Measurements from ENCODE around the gene RPAP3. TPM values are rescaled to one million over a fixed set of nuclear protein-coding genes. Genes with fewer than 3 reads are reported as not detected.
"Not testable (repeated sequence)": the region's sequence is repeated elsewhere in the genome, so short reads cannot be mapped to it uniquely, and the experiment has no call there.

The RPAP3 gene
- total RNA-seq, 1 donor from 2014 or later, result 19.9 TPM

DNA sequence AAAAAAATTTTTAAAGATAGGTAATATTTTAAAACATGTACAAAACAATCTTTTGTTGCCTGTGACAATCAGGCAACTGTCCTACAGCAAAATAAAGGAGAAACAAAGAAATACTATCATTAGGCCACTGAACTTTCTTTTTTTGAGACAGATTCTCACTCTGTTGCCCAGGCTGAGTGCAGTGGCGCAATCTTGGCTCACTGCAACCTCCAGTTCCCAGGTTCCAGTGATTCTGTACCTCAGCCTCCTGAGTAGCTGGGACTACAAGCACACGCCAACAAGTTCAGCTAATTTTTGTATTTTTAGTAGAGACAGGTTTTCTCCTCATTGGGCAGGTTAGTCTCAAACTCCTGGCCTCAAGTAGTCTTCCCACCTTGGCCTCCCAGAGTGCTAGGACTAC lies 16.6 kb downstream of the RPAP3 start:
- H3K27ac ChIP-seq, result no peak overlapping the region
- TF ChIP-seq, protein P1, sequence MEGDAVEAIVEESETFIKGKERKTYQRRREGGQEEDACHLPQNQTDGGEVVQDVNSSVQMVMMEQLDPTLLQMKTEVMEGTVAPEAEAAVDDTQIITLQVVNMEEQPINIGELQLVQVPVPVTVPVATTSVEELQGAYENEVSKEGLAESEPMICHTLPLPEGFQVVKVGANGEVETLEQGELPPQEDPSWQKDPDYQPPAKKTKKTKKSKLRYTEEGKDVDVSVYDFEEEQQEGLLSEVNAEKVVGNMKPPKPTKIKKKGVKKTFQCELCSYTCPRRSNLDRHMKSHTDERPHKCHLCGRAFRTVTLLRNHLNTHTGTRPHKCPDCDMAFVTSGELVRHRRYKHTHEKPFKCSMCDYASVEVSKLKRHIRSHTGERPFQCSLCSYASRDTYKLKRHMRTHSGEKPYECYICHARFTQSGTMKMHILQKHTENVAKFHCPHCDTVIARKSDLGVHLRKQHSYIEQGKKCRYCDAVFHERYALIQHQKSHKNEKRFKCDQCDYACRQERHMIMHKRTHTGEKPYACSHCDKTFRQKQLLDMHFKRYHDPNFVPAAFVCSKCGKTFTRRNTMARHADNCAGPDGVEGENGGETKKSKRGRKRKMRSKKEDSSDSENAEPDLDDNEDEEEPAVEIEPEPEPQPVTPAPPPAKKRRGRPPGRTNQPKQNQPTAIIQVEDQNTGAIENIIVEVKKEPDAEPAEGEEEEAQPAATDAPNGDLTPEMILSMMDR (IDR thresholded peaks at IDR 0.05), result no peak
- no peak for ATAC-seq

DNA sequence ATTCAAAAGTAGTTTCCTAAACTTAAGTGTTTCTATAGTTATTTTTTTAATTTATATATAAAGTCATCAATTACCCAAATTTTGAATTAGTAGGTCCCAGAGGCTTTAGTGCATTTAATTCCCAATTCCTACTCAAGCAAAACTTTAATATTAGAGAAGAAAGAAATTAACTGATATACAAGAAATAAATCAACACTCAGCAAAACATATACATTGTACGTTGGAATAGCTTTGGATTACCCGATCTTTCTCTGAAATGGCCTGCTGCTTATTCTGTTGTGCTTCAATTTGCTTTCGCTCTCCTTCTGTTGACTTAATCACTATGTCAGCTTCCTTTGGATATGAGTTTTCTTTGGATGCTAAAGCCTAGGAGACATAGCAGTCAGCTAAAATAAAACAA lies 18.2 kb downstream of the RPAP3 start:
- Histone ChIP-seq H3K9me3 (no peaks in the 10 kb centered on the region), H3K27ac (no peak overlapping the region), H3K27me3 (no peaks in the 10 kb centered on the region), H3K36me3 (peaks cover 49% of the 10 kb centered on the region), H3K4me1 (no peaks in the 10 kb centered on the region), H3K4me3 (no peak overlapping the region)
- ATAC-seq (no peak), DNase-seq (no peak)
- intact Hi-C loops (cut with DNase I), result no loop called here
- TF ChIP-seq, protein P1 (IDR thresholded peaks at IDR 0.05), result no peak

More for the DNA sequence above, 16.6 kb downstream of the RPAP3 start:
- intact Hi-C loops (cut with DNase I), result no loop called here
- DNase-seq, result no peak
- H3K36me3 ChIP-seq, result peaks cover 51% of the 10 kb centered on the region
- H3K4me3 ChIP-seq, result no peak overlapping the region
- no peaks in the 10 kb centered on the region for H3K9me3 ChIP-seq
- H3K4me1 ChIP-seq, result no peaks in the 10 kb centered on the region
- no peaks in the 10 kb centered on the region for H3K27me3 ChIP-seq

DNA sequence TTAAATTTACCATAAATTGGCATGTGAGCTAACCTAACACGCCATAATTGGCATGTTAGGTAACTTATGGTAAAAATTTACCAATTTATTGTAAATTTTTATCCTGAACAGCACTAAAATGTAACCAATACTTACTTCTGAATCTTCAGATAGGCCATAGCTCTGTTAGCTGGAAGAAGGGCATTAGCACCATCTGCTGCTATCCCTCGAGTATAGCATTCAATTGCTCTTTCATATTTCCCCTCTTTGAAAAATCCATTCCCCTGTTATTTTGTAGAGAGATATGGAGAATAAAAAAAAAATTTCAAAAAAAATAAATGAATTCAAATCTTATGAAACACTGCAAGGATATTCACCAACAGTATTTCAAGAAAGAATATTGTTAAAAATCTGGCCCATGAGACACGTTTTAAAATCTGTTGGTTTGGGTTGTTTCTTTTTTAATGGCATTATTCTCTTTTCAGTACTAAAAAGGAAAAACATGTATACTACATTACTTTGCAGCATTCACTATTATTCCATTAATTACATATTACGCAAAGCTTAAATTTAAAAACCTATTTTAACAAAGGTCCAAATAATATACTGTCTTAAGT lies 19.1 kb downstream of the RPAP3 start:
- no peak for DNase-seq
- ATAC-seq, result peak; percentile 65
- H3K27ac ChIP-seq, result no peak overlapping the region
- no peak overlapping the region for H3K4me3 ChIP-seq
- no peaks in the 10 kb centered on the region for H3K4me1 ChIP-seq
- peaks cover 50% of the 10 kb centered on the region for H3K36me3 ChIP-seq
- H3K9me3 ChIP-seq, result no peaks in the 10 kb centered on the region
- intact Hi-C loops (cut with DNase I), result no loop called here
- TF ChIP-seq, protein P1 (IDR thresholded peaks at IDR 0.05), result peak; percentile 58
- no peaks in the 10 kb centered on the region for H3K27me3 ChIP-seq

DNA sequence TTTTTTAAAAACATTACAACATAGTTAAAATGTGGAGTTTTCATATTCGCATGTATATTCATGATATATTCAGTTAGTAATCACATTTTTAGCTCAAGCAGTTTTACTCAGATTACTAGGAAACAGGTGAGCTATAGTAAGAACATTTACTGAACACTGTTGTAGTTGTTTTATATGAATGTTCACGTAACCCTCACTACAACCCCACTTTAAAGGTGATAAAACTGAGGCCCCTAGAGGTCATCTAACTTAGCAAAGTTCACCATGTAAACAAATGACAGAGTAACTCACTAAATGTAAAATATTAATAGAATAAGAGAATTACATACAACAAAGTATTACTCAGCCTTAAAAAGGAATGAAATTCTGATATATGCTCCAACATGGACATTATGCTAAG lies 26.0 kb downstream of the RPAP3 start:
- no peak overlapping the region for H3K27ac ChIP-seq
- no peak for DNase-seq
- intact Hi-C loops (cut with DNase I), result no loop called here
- H3K36me3 ChIP-seq, result peaks cover 48% of the 10 kb centered on the region
- TF ChIP-seq, protein P1 (IDR thresholded peaks at IDR 0.05), result no peak
- no peak for ATAC-seq
- no peaks in the 10 kb centered on the region for H3K9me3 ChIP-seq
- no peaks in the 10 kb centered on the region for H3K4me1 ChIP-seq
- H3K27me3 ChIP-seq, result no peaks in the 10 kb centered on the region
- no peak overlapping the region for H3K4me3 ChIP-seq

DNA sequence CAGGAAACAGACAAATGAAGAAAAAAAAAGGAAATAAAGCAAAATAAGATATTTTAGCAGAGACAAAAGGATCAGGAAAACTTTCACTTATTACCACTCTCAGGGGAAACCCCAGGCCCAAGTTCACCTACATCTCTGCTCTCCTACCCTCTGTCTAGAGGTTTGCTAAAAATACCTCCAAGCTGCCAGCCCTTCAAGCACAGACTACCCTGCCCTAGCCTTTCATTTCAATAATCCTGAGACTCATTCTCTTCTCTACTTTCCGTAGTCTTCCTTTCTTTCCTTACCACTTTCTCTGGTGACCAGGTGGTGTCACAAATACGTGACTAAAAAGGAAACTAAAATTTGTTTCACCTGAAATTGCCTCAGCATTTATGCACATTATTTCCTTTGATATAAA lies 33.8 kb downstream of the RPAP3 start:
- DNase-seq, result no peak
- ATAC-seq, result no peak
- Histone ChIP-seq H3K4me1 (no peaks in the 10 kb centered on the region), H3K27ac (no peak overlapping the region), H3K36me3 (peaks cover 50% of the 10 kb centered on the region), H3K27me3 (no peaks in the 10 kb centered on the region), H3K9me3 (no peaks in the 10 kb centered on the region), H3K4me3 (no peak overlapping the region)
- intact Hi-C loops (cut with DNase I), result no loop called here
- TF ChIP-seq, protein P1 (IDR thresholded peaks at IDR 0.05), result no peak

DNA sequence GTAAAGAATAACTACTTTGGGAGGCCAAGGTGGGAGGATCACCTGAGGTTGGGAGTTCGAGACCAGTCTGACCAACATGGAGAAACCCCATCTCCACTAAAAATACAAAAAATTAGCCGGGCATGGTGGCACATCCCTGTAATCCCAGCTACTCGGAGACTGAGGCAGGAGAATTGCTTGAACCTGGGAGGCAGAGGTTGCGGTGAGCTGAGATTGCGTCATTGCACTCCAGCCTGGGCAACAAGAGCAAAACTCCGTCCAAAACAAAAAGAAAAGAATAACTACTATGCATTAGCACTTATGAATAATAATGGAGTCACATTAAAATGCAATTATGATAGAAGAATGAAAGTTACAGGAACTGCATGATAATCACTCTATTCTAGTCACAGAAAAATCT lies 37.9 kb downstream of the RPAP3 start:
- DNase-seq, ATAC-seq, H3K27ac ChIP-seq: not testable (repeated sequence)

More for the DNA sequence above, 37.9 kb downstream of the RPAP3 start:
- intact Hi-C loops (cut with DNase I); H3K4me3 ChIP-seq; H3K4me1 ChIP-seq; H3K27me3 ChIP-seq; H3K9me3 ChIP-seq: not testable (repeated sequence)
- H3K36me3 ChIP-seq, result peaks cover 51% of the 10 kb centered on the region

Measured in upper lobe of right lung (tissue), 1 donor.